Measurements from ENCODE around the gene TICRR. TPM values are rescaled to one million over a fixed set of nuclear protein-coding genes. Genes with fewer than 3 reads are reported as not detected.

TICRR gene
- total and polyA plus RNA-seq, 4 donors = under 0.01 to 7.3 (median 0.15) TPM

GRCh38 chr15:89613031-89613430, 37.8 kb downstream of the TICRR start:
- H3K4me1 ChIP-seq (ENCODE audit: control insufficient read depth in 4 of 4, insufficient read depth in 4 of 4, low read length in 3 of 4) = peaks cover 0 to 4% (median 0%) of the 10 kb centered on the region in 4 donors
- no peak overlapping the region for H3K4me3 ChIP-seq (ENCODE audit: low read depth in 1 of 3, low read length in 3 of 3)
- no peak for TF ChIP-seq ATF3 (IDR thresholded peaks at IDR 0.05)
- TF ChIP-seq CTCF (IDR thresholded peaks at IDR 0.05; ENCODE audit: low read depth, low read length, missing input control) = no peak
- TF ChIP-seq HNF4A (conservative IDR thresholded peaks at IDR 0.05) = no peak
- no peak for TF ChIP-seq FOXA2 (IDR thresholded peaks at IDR 0.05)
- TF ChIP-seq EGR1 (IDR thresholded peaks at IDR 0.05; ENCODE audit: low read depth in 2 of 2) = no peak
- no peak for TF ChIP-seq FOXA1 (IDR thresholded peaks at IDR 0.05)
- peaks cover 0 to 5% (median 2%) of the 10 kb centered on the region in 4 donors for H3K9me3 ChIP-seq (ENCODE audit: control insufficient read depth in 4 of 4, low read length in 3 of 4)
- H3K27me3 ChIP-seq (ENCODE audit: control insufficient read depth in 4 of 4, insufficient read depth in 4 of 4, low read length in 3 of 4) = no peaks in the 10 kb centered on the region
- H3K9ac ChIP-seq (ENCODE audit: low read depth in 1 of 2, low read length in 2 of 2) = no peak overlapping the region
- H3K36me3 ChIP-seq (ENCODE audit: control insufficient read depth in 4 of 4, insufficient read depth in 3 of 4, low read depth in 1 of 4, low read length in 3 of 4) = no peaks in the 10 kb centered on the region
- 97% methylated on average over 2 of the region's 2 CpGs for WGBS
- DNase-seq (ENCODE audit: low spot score) = no peak
- no peak overlapping the region for H3K27ac ChIP-seq (ENCODE audit: low read depth in 1 of 2, low read length in 2 of 2)

- WGBS = 89% methylated on average over 1 of the region's 1 CpG
- Histone ChIP-seq H3K4me1 (ENCODE audit: control insufficient read depth in 4 of 4, insufficient read depth in 4 of 4, low read length in 3 of 4) (peaks cover 0 to 4% (median 0%) of the 10 kb centered on the region in 4 donors), H3K27ac (ENCODE audit: low read depth in 1 of 2, low read length in 2 of 2) (no peak overlapping the region), H3K9me3 (ENCODE audit: control insufficient read depth in 4 of 4, low read length in 3 of 4) (peaks cover 0 to 5% (median 2%) of the 10 kb centered on the region in 4 donors), H3K27me3 (ENCODE audit: control insufficient read depth in 4 of 4, insufficient read depth in 4 of 4, low read length in 3 of 4) (no peaks in the 10 kb centered on the region), H3K4me3 (ENCODE audit: low read depth in 1 of 3, low read length in 3 of 3) (no peak overlapping the region), H3K36me3 (ENCODE audit: control insufficient read depth in 4 of 4, insufficient read depth in 3 of 4, low read depth in 1 of 4, low read length in 3 of 4) (no peaks in the 10 kb centered on the region), H3K9ac (ENCODE audit: low read depth in 1 of 2, low read length in 2 of 2) (no peak overlapping the region)
- no peak for TF ChIP-seq HNF4G (IDR thresholded peaks at IDR 0.05)
- no peak for TF ChIP-seq HNF4A (conservative IDR thresholded peaks at IDR 0.05)
- no peak for TF ChIP-seq GABPA (IDR thresholded peaks at IDR 0.05 in 1 of 2, conservative IDR thresholded peaks at IDR 0.05 in 1 of 2)
- TF ChIP-seq EGR1 (IDR thresholded peaks at IDR 0.05; ENCODE audit: low read depth in 2 of 2) = no peak
- TF ChIP-seq TAF1 (conservative IDR thresholded peaks at IDR 0.05) = no peak
- TF ChIP-seq MAX (IDR thresholded peaks at IDR 0.05) = no peak
- TF ChIP-seq RAD21 (IDR thresholded peaks at IDR 0.05) = no peak
- TF ChIP-seq REST (IDR thresholded peaks at IDR 0.05) = no peak
- TF ChIP-seq ATF3 (IDR thresholded peaks at IDR 0.05) = no peak
- no peak for TF ChIP-seq ZBTB33 (IDR thresholded peaks at IDR 0.05)
- TF ChIP-seq FOXA1 (IDR thresholded peaks at IDR 0.05) = no peak
- DNase-seq (ENCODE audit: low spot score) = no peak
These were observed 38.9 kb downstream of the TICRR start for GRCh38 chr15:89614164-89614563.

Measured in liver (tissue), 9 donors.